HEK293 (cell line): ENCODE data around the gene RAB8A.

ENCODE experiments used
- CTCF ChIA-PET: fragments of 350-600 bp; formaldehyde crosslinking; extraction: SDS; loops from one replicate; lab custom pipeline; 2021; ENCODE audit warnings: antibody characterized with exemption; lab: Yijun Ruan, JAX
- POLR2A ChIA-PET: fragments of 300-600 bp; formaldehyde crosslinking; extraction: SDS; loops from one replicate; lab custom pipeline; 2020; ENCODE audit warnings: antibody characterized with exemption, inconsistent platforms; lab: Yijun Ruan, JAX
- H3K27ac ChIP-seq: fragments of 200-500 bp; sonication (Bioruptor generic); 2 replicates; pipeline ENCODE4 v1.5.1; 2014; ENCODE audit warnings: low read depth, low read length, control low read depth, inconsistent platforms; ENCODE audit errors: extremely low read depth
- H3K36me3 ChIP-seq, 2 experiments: fragments of 200-500 bp in 1 of 2; sonication (Bioruptor generic) in 1 of 2; 1 replicate in 1 of 2; 2 replicates in 1 of 2; pipeline ENCODE4 v1.5.1; 2014 to 2017; ENCODE audit warnings: inconsistent platforms in 2 of 2, low read length in 2 of 2; ENCODE audit not compliant: control insufficient read depth in 2 of 2, insufficient read depth in 1 of 2
- H3K4me1 ChIP-seq: fragments of 200-500 bp; sonication (Bioruptor generic); 2 replicates; pipeline ENCODE4 v1.5.1; 2014; ENCODE audit warnings: mild to moderate bottlenecking, low read length, inconsistent platforms; ENCODE audit not compliant: control insufficient read depth, insufficient read depth
- H3K4me3 ChIP-seq: 2 replicates; pipeline ENCODE4 v1.5.1; 2011; ENCODE audit warnings: low read depth, mild to moderate bottlenecking, control low read depth, low read length, moderate library complexity
- H3K9me3 ChIP-seq: fragments of 200-500 bp; sonication (Bioruptor generic); 2 replicates; pipeline ENCODE4 v1.5.1; 2014; ENCODE audit warnings: low read depth, low read length, inconsistent platforms; ENCODE audit not compliant: control insufficient read depth, insufficient read depth
- BCL11B ChIP-seq: fragments of 450-650 bp; formaldehyde crosslinking; IDR thresholded peaks from 2 replicates; pipeline ENCODE4 v1.5.1; 2016; ENCODE audit warnings: low read depth, missing biosample characterization, missing genetic modification characterization
- GLI4 ChIP-seq: fragments of 450-650 bp; formaldehyde crosslinking; IDR thresholded peaks from 2 replicates; pipeline ENCODE4 v1.5.1; 2016; ENCODE audit warnings: missing biosample characterization, missing genetic modification characterization
- HOXA7 ChIP-seq: sonication (generic); formaldehyde crosslinking; IDR thresholded peaks from 2 replicates; pipeline ENCODE4 v1.8.1; 2022; ENCODE audit warnings: missing genetic modification reagents, borderline replicate concordance
- IKZF3 ChIP-seq: fragments of 450-650 bp; IDR thresholded peaks from 2 replicates; pipeline ENCODE4 v1.5.0; 2018; ENCODE audit warnings: missing biosample characterization, mild to moderate bottlenecking, missing genetic modification characterization, moderate library complexity
- KLF1 ChIP-seq: fragments of 450-650 bp; formaldehyde crosslinking; IDR thresholded peaks from 2 replicates; pipeline ENCODE4 v1.5.1; 2016; ENCODE audit warnings: missing biosample characterization, missing genetic modification characterization
- KLF10 ChIP-seq: fragments of 450-650 bp; IDR thresholded peaks from 2 replicates; pipeline ENCODE4 v1.5.1; 2018; ENCODE audit warnings: missing biosample characterization, mild to moderate bottlenecking, missing genetic modification characterization
- KLF8 ChIP-seq: fragments of 450-650 bp; formaldehyde crosslinking; IDR thresholded peaks from 2 replicates; pipeline ENCODE4 v1.5.1; 2016; ENCODE audit warnings: missing biosample characterization, missing genetic modification characterization
- SALL2 ChIP-seq: fragments of 450-650 bp; formaldehyde crosslinking; IDR thresholded peaks from 2 replicates; pipeline ENCODE4 v1.5.0; 2017; ENCODE audit warnings: missing biosample characterization, mild to moderate bottlenecking, missing genetic modification characterization, borderline replicate concordance
- SP3 ChIP-seq: fragments of 450-650 bp; formaldehyde crosslinking; IDR thresholded peaks from 2 replicates; pipeline ENCODE4 v1.5.1; 2016; ENCODE audit warnings: missing biosample characterization, missing genetic modification characterization
- TCF7L2 ChIP-seq: IDR thresholded peaks from 2 replicates; pipeline ENCODE4 v1.6.1; 2011; ENCODE audit warnings: low read depth, mild to moderate bottlenecking, inconsistent platforms, low read length, moderate library complexity, borderline replicate concordance
- ZBTB17 ChIP-seq: fragments of 450-650 bp; formaldehyde crosslinking; IDR thresholded peaks from 2 replicates; pipeline ENCODE4 v1.5.1; 2016; ENCODE audit warnings: missing biosample characterization, missing genetic modification characterization
- ZNF133 ChIP-seq: fragments of 450-650 bp; formaldehyde crosslinking; IDR thresholded peaks from 2 replicates; pipeline ENCODE4 v1.5.1; 2016; ENCODE audit warnings: missing biosample characterization, missing genetic modification characterization
- ZNF155 ChIP-seq: fragments of 450-650 bp; formaldehyde crosslinking; IDR thresholded peaks from 2 replicates; pipeline ENCODE4 v1.5.1; 2016; ENCODE audit warnings: missing biosample characterization, missing genetic modification characterization
- ZNF169 ChIP-seq: fragments of 450-650 bp; formaldehyde crosslinking; IDR thresholded peaks from 2 replicates; pipeline ENCODE4 v1.5.1; 2016; ENCODE audit warnings: missing biosample characterization, missing genetic modification characterization
- ZNF211 ChIP-seq: fragments of 450-650 bp; formaldehyde crosslinking; IDR thresholded peaks from 2 replicates; pipeline ENCODE4 v1.5.1; 2016; ENCODE audit warnings: low read depth, missing biosample characterization, missing genetic modification characterization
- ZNF221 ChIP-seq: fragments of 450-650 bp; formaldehyde crosslinking; IDR thresholded peaks from 2 replicates; pipeline ENCODE4 v1.5.1; 2017; ENCODE audit warnings: missing biosample characterization, missing genetic modification characterization, borderline replicate concordance
- ZNF23 ChIP-seq: fragments of 450-650 bp; formaldehyde crosslinking; IDR thresholded peaks from 2 replicates; pipeline ENCODE4 v1.5.1; 2016; ENCODE audit warnings: missing biosample characterization, missing genetic modification characterization, borderline replicate concordance
- ZNF311 ChIP-seq: fragments of 450-650 bp; formaldehyde crosslinking; IDR thresholded peaks from 2 replicates; pipeline ENCODE4 v1.5.1; 2017; ENCODE audit warnings: missing biosample characterization, missing genetic modification characterization, borderline replicate concordance
- ZNF366 ChIP-seq: fragments of 450-650 bp; formaldehyde crosslinking; conservative IDR thresholded peaks from 2 replicates; pipeline ENCODE4 v1.5.1; 2016; ENCODE audit warnings: missing biosample characterization, missing genetic modification characterization
- ZNF501 ChIP-seq: fragments of 450-650 bp; formaldehyde crosslinking; IDR thresholded peaks from 2 replicates; pipeline ENCODE4 v1.5.1; 2016; ENCODE audit warnings: missing biosample characterization, missing genetic modification characterization
- ZNF549 ChIP-seq: fragments of 450-650 bp; IDR thresholded peaks from 2 replicates; pipeline ENCODE4 v1.5.1; 2018; ENCODE audit warnings: missing biosample characterization, missing genetic modification characterization, mild to moderate bottlenecking, inconsistent platforms, moderate library complexity
- ZNF621 ChIP-seq: fragments of 450-650 bp; formaldehyde crosslinking; IDR thresholded peaks from 2 replicates; pipeline ENCODE4 v1.5.1; 2017; ENCODE audit warnings: missing biosample characterization, missing genetic modification characterization
- ZNF660 ChIP-seq: fragments of 450-650 bp; IDR thresholded peaks from 2 replicates; pipeline ENCODE4 v1.5.1; 2018; ENCODE audit warnings: missing biosample characterization, mild to moderate bottlenecking, missing genetic modification characterization
- ZSCAN23 ChIP-seq: fragments of 450-650 bp; formaldehyde crosslinking; IDR thresholded peaks from 2 replicates; pipeline ENCODE4 v1.5.1; 2016; ENCODE audit warnings: missing biosample characterization, missing genetic modification characterization
- TF ChIP-seq, protein P1 (sequence below): fragments of 450-650 bp; formaldehyde crosslinking; IDR thresholded peaks from 2 replicates; pipeline ENCODE4 v1.5.1; 2017; ENCODE audit warnings: missing biosample characterization, missing genetic modification characterization
- TF ChIP-seq, protein P2 (sequence below): fragments of 450-650 bp; formaldehyde crosslinking; IDR thresholded peaks from 2 replicates; pipeline ENCODE4 v1.5.1; 2016; ENCODE audit warnings: missing biosample characterization, missing genetic modification characterization
- TF ChIP-seq, protein P3 (sequence below): fragments of 450-650 bp; formaldehyde crosslinking; IDR thresholded peaks from 2 replicates; pipeline ENCODE4 v1.5.1; 2016; ENCODE audit warnings: missing biosample characterization, missing genetic modification characterization

Gene RAB8A

DNA sequence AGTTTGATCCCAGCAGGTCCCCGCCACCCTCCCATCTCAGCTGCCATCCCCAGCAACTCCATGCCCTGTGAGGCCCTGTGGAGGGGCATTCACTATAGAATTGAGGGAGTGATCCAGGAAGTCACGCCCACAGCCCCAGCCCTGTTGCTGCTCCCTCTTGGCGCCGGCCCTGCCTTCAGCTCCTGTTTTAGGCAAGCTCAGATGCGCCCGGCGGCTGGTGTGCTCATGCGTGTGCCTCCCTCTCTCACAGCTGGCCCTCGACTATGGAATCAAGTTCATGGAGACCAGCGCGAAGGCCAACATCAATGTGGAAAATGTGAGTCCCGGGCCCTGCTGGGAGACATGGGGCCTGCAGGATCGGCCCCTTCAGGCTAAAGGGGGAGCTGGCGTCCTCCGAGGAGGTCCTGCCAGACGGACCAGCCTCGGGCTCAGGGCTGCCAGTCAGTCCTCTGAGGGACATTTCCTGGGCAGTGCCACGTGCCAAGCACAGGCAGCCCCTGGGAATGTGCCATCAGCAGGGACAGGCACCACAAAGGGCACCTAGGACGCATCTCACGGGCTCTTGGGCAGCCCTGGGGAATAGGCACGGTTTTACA is 16.2 kb downstream of the RAB8A start (continued):
- TF ChIP-seq SP3 (tag by site-specific recombination) = no peak
- TF ChIP-seq KLF8 = no peak
- no peak for TF ChIP-seq ZNF660 (tag by site-specific recombination)
- TF ChIP-seq HOXA7 (CRISPR knock-in tag) = no peak
- TF ChIP-seq ZNF501 = no peak
- TF ChIP-seq KLF1 (tag by site-specific recombination) = no peak
- TF ChIP-seq IKZF3 (tag by site-specific recombination) = no peak
- TF ChIP-seq, all 188 proteins: peak for 0

DNA sequence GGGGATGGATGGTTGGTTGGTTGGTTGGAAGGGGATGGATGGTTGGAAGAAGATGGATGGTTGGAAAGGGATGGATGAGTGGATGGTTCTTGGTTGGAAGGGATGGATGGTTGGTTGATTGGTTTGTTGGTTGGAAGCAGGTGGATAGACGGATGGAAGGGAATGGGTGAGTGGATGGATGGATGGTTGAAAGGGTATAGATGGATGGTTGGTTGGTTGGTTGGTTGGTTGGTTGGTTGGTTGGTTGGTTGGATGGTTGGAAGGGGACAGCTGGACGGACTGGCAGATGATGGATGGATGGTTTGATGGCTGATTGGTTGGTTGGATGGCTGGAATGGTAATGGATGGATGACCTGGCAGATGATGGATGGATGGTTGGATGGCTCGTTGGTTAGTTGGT is 20.0 kb downstream of the RAB8A start:
- POLR2A ChIA-PET = interaction anchor here (0.5 kb wide), 1 partner anchor 58 kb away, joined by 3 read pairs; no protein-coding TSS in a partner anchor
- H3K36me3 ChIP-seq = peaks cover 16 to 75% of the 10 kb centered on the region in 2 experiments
- H3K4me3 ChIP-seq = no peak overlapping the region
- TF ChIP-seq TCF7L2 (no peak), ZNF311 (0 out of 2 replicates have a peak, but pooled peaks have one; percentile 54), ZNF133 (tag by site-specific recombination) (0 out of 2 replicates have a peak, but pooled peaks have one; percentile 8), ZNF621 (0 out of 2 replicates have a peak, but pooled peaks have one; percentile 18), ZNF155 (tag by site-specific recombination) (no peak), ZNF23 (tag by site-specific recombination) (no peak), KLF10 (tag by site-specific recombination) (no peak), SALL2 (tag by site-specific recombination) (0 out of 2 replicates have a peak, but pooled peaks have one; percentile 11), BCL11B (tag by site-specific recombination) (no peak), SP3 (tag by site-specific recombination) (no peak), ZNF366 (tag by site-specific recombination) (peak; percentile 93), ZNF169 (tag by site-specific recombination) (peak; percentile 17; the same call in 1 of the 2 replicates), ZNF549 (tag by site-specific recombination) (no peak), ZNF211 (0 out of 2 replicates have a peak, but pooled peaks have one; percentile 12), ZNF221 (no peak), GLI4 (peak; percentile 56; the same call in 1 of the 2 replicates), ZSCAN23 (no peak), ZBTB17 (peak; percentile 53; the same call in 1 of the 2 replicates)
- TF ChIP-seq, protein P1, sequence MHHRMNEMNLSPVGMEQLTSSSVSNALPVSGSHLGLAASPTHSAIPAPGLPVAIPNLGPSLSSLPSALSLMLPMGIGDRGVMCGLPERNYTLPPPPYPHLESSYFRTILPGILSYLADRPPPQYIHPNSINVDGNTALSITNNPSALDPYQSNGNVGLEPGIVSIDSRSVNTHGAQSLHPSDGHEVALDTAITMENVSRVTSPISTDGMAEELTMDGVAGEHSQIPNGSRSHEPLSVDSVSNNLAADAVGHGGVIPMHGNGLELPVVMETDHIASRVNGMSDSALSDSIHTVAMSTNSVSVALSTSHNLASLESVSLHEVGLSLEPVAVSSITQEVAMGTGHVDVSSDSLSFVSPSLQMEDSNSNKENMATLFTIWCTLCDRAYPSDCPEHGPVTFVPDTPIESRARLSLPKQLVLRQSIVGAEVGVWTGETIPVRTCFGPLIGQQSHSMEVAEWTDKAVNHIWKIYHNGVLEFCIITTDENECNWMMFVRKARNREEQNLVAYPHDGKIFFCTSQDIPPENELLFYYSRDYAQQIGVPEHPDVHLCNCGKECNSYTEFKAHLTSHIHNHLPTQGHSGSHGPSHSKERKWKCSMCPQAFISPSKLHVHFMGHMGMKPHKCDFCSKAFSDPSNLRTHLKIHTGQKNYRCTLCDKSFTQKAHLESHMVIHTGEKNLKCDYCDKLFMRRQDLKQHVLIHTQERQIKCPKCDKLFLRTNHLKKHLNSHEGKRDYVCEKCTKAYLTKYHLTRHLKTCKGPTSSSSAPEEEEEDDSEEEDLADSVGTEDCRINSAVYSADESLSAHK (tag by site-specific recombination) = no peak
- TF ChIP-seq, protein P2, sequence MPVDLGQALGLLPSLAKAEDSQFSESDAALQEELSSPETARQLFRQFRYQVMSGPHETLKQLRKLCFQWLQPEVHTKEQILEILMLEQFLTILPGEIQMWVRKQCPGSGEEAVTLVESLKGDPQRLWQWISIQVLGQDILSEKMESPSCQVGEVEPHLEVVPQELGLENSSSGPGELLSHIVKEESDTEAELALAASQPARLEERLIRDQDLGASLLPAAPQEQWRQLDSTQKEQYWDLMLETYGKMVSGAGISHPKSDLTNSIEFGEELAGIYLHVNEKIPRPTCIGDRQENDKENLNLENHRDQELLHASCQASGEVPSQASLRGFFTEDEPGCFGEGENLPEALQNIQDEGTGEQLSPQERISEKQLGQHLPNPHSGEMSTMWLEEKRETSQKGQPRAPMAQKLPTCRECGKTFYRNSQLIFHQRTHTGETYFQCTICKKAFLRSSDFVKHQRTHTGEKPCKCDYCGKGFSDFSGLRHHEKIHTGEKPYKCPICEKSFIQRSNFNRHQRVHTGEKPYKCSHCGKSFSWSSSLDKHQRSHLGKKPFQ (tag by site-specific recombination) = no peak
- TF ChIP-seq, protein P3, sequence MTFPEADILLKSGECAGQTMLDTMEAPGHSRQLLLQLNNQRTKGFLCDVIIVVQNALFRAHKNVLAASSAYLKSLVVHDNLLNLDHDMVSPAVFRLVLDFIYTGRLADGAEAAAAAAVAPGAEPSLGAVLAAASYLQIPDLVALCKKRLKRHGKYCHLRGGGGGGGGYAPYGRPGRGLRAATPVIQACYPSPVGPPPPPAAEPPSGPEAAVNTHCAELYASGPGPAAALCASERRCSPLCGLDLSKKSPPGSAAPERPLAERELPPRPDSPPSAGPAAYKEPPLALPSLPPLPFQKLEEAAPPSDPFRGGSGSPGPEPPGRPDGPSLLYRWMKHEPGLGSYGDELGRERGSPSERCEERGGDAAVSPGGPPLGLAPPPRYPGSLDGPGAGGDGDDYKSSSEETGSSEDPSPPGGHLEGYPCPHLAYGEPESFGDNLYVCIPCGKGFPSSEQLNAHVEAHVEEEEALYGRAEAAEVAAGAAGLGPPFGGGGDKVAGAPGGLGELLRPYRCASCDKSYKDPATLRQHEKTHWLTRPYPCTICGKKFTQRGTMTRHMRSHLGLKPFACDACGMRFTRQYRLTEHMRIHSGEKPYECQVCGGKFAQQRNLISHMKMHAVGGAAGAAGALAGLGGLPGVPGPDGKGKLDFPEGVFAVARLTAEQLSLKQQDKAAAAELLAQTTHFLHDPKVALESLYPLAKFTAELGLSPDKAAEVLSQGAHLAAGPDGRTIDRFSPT (tag by site-specific recombination) = no peak
- no peaks in the 10 kb centered on the region for H3K9me3 ChIP-seq
- CTCF ChIA-PET = no interaction called here
- no peak overlapping the region for H3K27ac ChIP-seq
- H3K4me1 ChIP-seq = no peaks in the 10 kb centered on the region
